OCI-LY3 (cell line): ENCODE measurements around the gene ST6GAL2.

Experiments used
- H2AFZ ChIP-seq: fragments of 200-600, 300-600 bp; shearing (Covaris generic); 2 replicates; pipeline ENCODE4 v1.6.0; 2014; ENCODE audit warnings: antibody characterized with exemption, low read depth, low read length
- H3K27ac ChIP-seq: fragments of 200-600, 300-600 bp; sonication (generic); 2 replicates; pipeline ENCODE4 v1.5.1; 2014; ENCODE audit warnings: mild to moderate bottlenecking, low read length, moderate library complexity, mixed read lengths
- H3K27me3 ChIP-seq: fragments of 200-600, 300-600 bp; sonication (generic); 2 replicates; pipeline ENCODE4 v1.6.1; 2014; ENCODE audit warnings: low read depth, low read length, mixed read lengths
- H3K36me3 ChIP-seq: fragments of 200-600, 300-600 bp; sonication (generic); replicated peaks from 2 replicates; pipeline ENCODE3; 2014; ENCODE audit warnings: low read depth, low read length, mixed read lengths
- H3K4me1 ChIP-seq: fragments of 300-600, 200-600 bp; sonication (generic); 2 replicates; pipeline ENCODE4 v1.6.1; 2014; ENCODE audit warnings: low read length, mixed read lengths
- H3K4me2 ChIP-seq: fragments of 200-600, 300-600 bp; sonication (generic); 2 replicates; pipeline ENCODE4 v1.6.1; 2014; ENCODE audit warnings: low read length, mixed read lengths
- H3K4me3 ChIP-seq: fragments of 300-600, 200-600 bp; sonication (generic); 2 replicates; pipeline ENCODE4 v1.5.1; 2014; ENCODE audit warnings: antibody characterized with exemption, mild to moderate bottlenecking, low read length, moderate library complexity
- H3K79me2 ChIP-seq: fragments of 300-600, 200-600 bp; shearing (Covaris generic); 2 replicates; pipeline ENCODE4 v1.6.1; 2014; ENCODE audit warnings: mild to moderate bottlenecking, low read length, mixed read lengths
- H3K9ac ChIP-seq: fragments of 300-600, 200-600 bp; shearing (Covaris generic); 2 replicates; pipeline ENCODE4 v1.6.0; 2014; ENCODE audit warnings: mild to moderate bottlenecking, low read length, moderate library complexity
- H3K9me3 ChIP-seq: fragments of 200-600, 300-600 bp; shearing (Covaris generic); 2 replicates; pipeline ENCODE4 v1.6.1; 2014; ENCODE audit warnings: low read length, mixed read lengths; ENCODE audit not compliant: insufficient read depth
- H4K20me1 ChIP-seq: fragments of 200-600, 300-600 bp; sonication (generic); 2 replicates; pipeline ENCODE4 v1.6.1; 2016; ENCODE audit warnings: low read length, mixed read lengths; ENCODE audit not compliant: insufficient read depth
- CTCF ChIP-seq: fragments of 200-600, 300-600 bp; sonication (generic); IDR thresholded peaks from 2 replicates; pipeline ENCODE4 v1.5.1; 2014; ENCODE audit warnings: antibody characterized with exemption, low read length, low read depth
- EZH2phosphoT487 ChIP-seq: fragments of 200-600 bp; shearing (Covaris generic); IDR thresholded peaks from 2 replicates; pipeline ENCODE4 v1.6.1; 2018; ENCODE audit warnings: antibody characterized with exemption, mixed run types, low read depth

The ST6GAL2 gene

DNA sequence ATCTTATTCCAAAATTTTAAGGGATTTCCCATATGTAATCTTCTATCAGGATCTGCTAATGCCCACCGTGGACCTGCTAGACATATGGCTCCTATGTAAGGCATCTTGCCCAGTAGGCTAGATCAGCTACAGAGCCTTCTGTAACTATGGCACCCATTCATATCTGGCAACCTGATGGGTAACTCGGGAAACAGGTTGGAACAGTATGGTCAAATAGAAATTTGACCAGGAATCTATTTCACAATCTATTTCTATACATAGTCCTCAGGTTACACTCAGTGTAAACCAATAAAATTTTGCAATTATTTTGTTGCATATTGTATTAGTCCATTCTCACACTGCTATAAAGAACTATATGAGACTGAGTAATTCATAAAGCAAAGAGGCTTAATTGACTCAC is 93.3 kb downstream of the ST6GAL2 start:
- TF ChIP-seq CTCF (no peak), EZH2phosphoT487 (no peak)
- H3K9ac ChIP-seq, result no peak overlapping the region
- H4K20me1 ChIP-seq, result no peaks in the 10 kb centered on the region
- no peak overlapping the region for H2AFZ ChIP-seq
- no peaks in the 10 kb centered on the region for H3K79me2 ChIP-seq
- no peak overlapping the region for H3K27ac ChIP-seq
- no peaks in the 10 kb centered on the region for H3K9me3 ChIP-seq
- no peaks in the 10 kb centered on the region for H3K36me3 ChIP-seq
- H3K4me1 ChIP-seq, result no peaks in the 10 kb centered on the region
- no peak overlapping the region for H3K4me2 ChIP-seq
- H3K27me3 ChIP-seq, result no peaks in the 10 kb centered on the region
- H3K4me3 ChIP-seq, result no peak overlapping the region

- Histone ChIP-seq H3K4me2 (no peak overlapping the region), H3K4me1 (no peaks in the 10 kb centered on the region), H3K36me3 (no peaks in the 10 kb centered on the region), H3K27me3 (no peaks in the 10 kb centered on the region), H3K9me3 (no peaks in the 10 kb centered on the region), H3K4me3 (no peak overlapping the region), H3K27ac (no peak overlapping the region), H3K9ac (no peak overlapping the region), H4K20me1 (no peaks in the 10 kb centered on the region), H2AFZ (no peak overlapping the region), H3K79me2 (no peaks in the 10 kb centered on the region)
- TF ChIP-seq EZH2phosphoT487 (no peak), CTCF (no peak)
Measured at GRCh38 chr2:106789185-106789584, 96.8 kb downstream of the ST6GAL2 start.

DNA sequence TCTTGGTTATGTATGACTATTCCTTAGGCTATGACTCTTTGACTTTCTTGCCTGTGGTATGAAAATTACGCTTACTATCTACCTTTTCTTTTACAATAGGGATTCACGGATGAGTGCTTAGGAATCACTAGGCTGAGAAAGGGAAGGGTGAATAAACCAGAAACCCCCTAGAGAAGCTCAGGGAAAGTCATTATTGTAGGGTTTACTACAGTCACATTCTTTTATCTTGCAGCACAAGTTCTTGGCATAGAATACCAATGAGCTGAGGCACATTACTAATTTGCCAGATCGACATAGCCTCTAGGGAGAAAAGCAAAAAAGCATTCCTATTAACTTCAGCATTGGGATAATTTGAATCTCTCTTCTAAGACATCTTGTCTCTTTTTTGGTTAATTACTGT is 103.3 kb downstream of the ST6GAL2 start:
- H3K9me3 ChIP-seq, result no peaks in the 10 kb centered on the region
- no peak overlapping the region for H3K27ac ChIP-seq
- no peak for TF ChIP-seq CTCF
- TF ChIP-seq EZH2phosphoT487, result no peak
- H3K9ac ChIP-seq, result no peak overlapping the region
- no peak overlapping the region for H3K4me3 ChIP-seq
- H3K36me3 ChIP-seq, result no peaks in the 10 kb centered on the region
- H2AFZ ChIP-seq, result no peak overlapping the region
- no peak overlapping the region for H3K4me2 ChIP-seq
- H3K27me3 ChIP-seq, result no peaks in the 10 kb centered on the region
- no peaks in the 10 kb centered on the region for H4K20me1 ChIP-seq
- no peaks in the 10 kb centered on the region for H3K79me2 ChIP-seq
- no peaks in the 10 kb centered on the region for H3K4me1 ChIP-seq

DNA sequence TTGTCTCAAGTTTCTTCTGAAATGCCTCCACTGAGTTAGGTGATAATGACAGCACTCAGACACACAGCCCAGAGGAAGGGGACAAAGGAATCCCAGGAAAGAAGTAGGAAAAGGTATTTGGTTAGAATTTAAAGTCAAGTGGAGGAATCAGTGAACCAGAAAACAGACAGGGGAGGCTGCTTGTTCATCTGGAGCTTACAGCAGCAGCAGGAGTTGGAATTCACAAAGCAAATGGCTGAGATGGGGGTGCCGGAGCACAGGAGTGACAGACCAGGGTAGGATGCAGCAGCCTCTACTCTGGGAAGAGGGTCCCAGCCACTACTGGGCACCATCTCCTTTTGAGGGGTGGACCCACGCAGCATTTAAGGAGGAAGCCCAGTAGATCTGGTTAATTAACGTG is 104.8 kb downstream of the ST6GAL2 start:
- no peak overlapping the region for H3K27ac ChIP-seq
- no peaks in the 10 kb centered on the region for H3K27me3 ChIP-seq
- no peak overlapping the region for H2AFZ ChIP-seq
- no peaks in the 10 kb centered on the region for H3K9me3 ChIP-seq
- no peaks in the 10 kb centered on the region for H3K79me2 ChIP-seq
- H3K9ac ChIP-seq, result no peak overlapping the region
- H3K36me3 ChIP-seq, result no peaks in the 10 kb centered on the region
- no peaks in the 10 kb centered on the region for H3K4me1 ChIP-seq
- TF ChIP-seq EZH2phosphoT487, result no peak
- TF ChIP-seq CTCF, result no peak
- no peaks in the 10 kb centered on the region for H4K20me1 ChIP-seq
- H3K4me3 ChIP-seq, result no peak overlapping the region
- H3K4me2 ChIP-seq, result no peak overlapping the region
